Heart left ventricle (tissue), 13 donors: ENCODE data around the gene OASL.

Experiments
- POLR2A ChIP-seq, 2 donors: fragments of 450-650 bp; IDR thresholded peaks; one replicate each; pipeline ENCODE4 v1.6.1; 2017; ENCODE audit warnings: antibody characterized with exemption in 2 of 2, mild to moderate bottlenecking in 2 of 2, moderate library complexity in 2 of 2
- TF ChIP-seq, protein P1 (sequence below), 12 donors: fragments of 200-600 bp; sonication (generic) in 4 of 12; IDR thresholded peaks; one replicate each; pipeline versions ENCODE4 v1.5.0 to v1.8.0; 2018 to 2022; ENCODE audit warnings: antibody characterized with exemption in 12 of 12, mild to moderate bottlenecking in 5 of 12
- donor health status: ischemic (EF 13 %, LVEDD 7.1; RV severe dilation, severe dysfunction).
- donor health status: DM: no; HTN: yes; CAD: no.
- donor health status: DM: no; HTN: no; CAD: no.
- donor health status: ischemic (EF 25% LVEDD 6.9; RV normal size, moderate dysfunction).
- donor health status: ischemic (EF 25% LVEDD 5.7; RV mildly dilated, moderate dysfunction).
- donor health status: ischemic (EF 35%, LVEDD 5.7; RV mildly dilated, moderate dysfunction).
- donor health status: nonischemic (EF 11% LVEDD 7.7; RV severe dilation, severe dysfunction).
- donor health status: DM: yes; HTN: yes; CAD: no.
- donor health status: PGD.
- donor health status: ischemic (EF 29% LVEDD 5.4; RV normal size, mild dysfunction).
- donor health status: nonischemic (EF 23%, LVEDD 6.1; RV moderate dilation, normal function).

GRCh38 chr12:120983759-120984158 lies 55.3 kb downstream of the OASL start:
- TF ChIP-seq POLR2A (IDR thresholded peaks at IDR 0.05): no peak
- TF ChIP-seq, protein P1, sequence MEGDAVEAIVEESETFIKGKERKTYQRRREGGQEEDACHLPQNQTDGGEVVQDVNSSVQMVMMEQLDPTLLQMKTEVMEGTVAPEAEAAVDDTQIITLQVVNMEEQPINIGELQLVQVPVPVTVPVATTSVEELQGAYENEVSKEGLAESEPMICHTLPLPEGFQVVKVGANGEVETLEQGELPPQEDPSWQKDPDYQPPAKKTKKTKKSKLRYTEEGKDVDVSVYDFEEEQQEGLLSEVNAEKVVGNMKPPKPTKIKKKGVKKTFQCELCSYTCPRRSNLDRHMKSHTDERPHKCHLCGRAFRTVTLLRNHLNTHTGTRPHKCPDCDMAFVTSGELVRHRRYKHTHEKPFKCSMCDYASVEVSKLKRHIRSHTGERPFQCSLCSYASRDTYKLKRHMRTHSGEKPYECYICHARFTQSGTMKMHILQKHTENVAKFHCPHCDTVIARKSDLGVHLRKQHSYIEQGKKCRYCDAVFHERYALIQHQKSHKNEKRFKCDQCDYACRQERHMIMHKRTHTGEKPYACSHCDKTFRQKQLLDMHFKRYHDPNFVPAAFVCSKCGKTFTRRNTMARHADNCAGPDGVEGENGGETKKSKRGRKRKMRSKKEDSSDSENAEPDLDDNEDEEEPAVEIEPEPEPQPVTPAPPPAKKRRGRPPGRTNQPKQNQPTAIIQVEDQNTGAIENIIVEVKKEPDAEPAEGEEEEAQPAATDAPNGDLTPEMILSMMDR (IDR thresholded peaks at IDR 0.05): no peak
